DND-41 (cell line): ENCODE measurements around the gene FOXP1.

ENCODE experiments used
- ATAC-seq: fragments of 200-7000 bp; cut with Tn5 transposase; 3 replicates; pipeline ENCODE4 v1.9.1; 2021; ENCODE audit warnings: low read depth; ENCODE audit not compliant: insufficient read depth
- DNase-seq: peaks from one replicate; pipeline ENCODE4 v3.0.0-alpha.2; 2020
- H2AFZ ChIP-seq: 2 replicates; pipeline ENCODE4 v1.6.0; 2012; ENCODE audit warnings: low read depth, low read length
- H3K27ac ChIP-seq: 2 replicates; pipeline ENCODE4 v1.5.1; 2012; ENCODE audit warnings: low read length, inconsistent platforms
- H3K27me3 ChIP-seq: fragments of 200-600 bp; sonication (generic); 2 replicates; pipeline ENCODE4 v1.6.0; 2012; ENCODE audit warnings: low read length, mild to moderate bottlenecking, inconsistent platforms; ENCODE audit not compliant: insufficient read depth, poor library complexity
- H3K36me3 ChIP-seq: 2 replicates; pipeline ENCODE4 v1.5.1; 2012; ENCODE audit warnings: low read length, inconsistent platforms; ENCODE audit not compliant: insufficient read depth
- H3K4me1 ChIP-seq: 2 replicates; pipeline ENCODE4 v1.5.1; 2012; ENCODE audit warnings: mild to moderate bottlenecking, low read length; ENCODE audit not compliant: insufficient read depth
- H3K4me2 ChIP-seq: 2 replicates; pipeline ENCODE4 v1.6.0; 2012; ENCODE audit warnings: mild to moderate bottlenecking, moderate library complexity, low read length, inconsistent platforms; ENCODE audit not compliant: insufficient read depth
- H3K4me3 ChIP-seq, 2 experiments: fragments of 200-600 bp in 1 of 2; shearing (Covaris generic) in 1 of 2; 2 replicates each; pipeline ENCODE4 v1.5.1; 2012 to 2016; ENCODE audit warnings: inconsistent platforms in 2 of 2, low read length in 2 of 2, mild to moderate bottlenecking in 2 of 2, low read depth in 1 of 2, moderate library complexity in 1 of 2
- H3K79me2 ChIP-seq: 2 replicates; pipeline ENCODE4 v1.6.0; 2012; ENCODE audit warnings: low read length, inconsistent platforms; ENCODE audit not compliant: insufficient read depth
- H3K9ac ChIP-seq: 2 replicates; pipeline ENCODE4 v1.6.0; 2012; ENCODE audit warnings: low read depth, mild to moderate bottlenecking, inconsistent platforms, low read length, moderate library complexity
- H3K9me3 ChIP-seq: 2 replicates; pipeline ENCODE4 v1.5.1; 2012; ENCODE audit warnings: low read length, moderate library complexity, mild to moderate bottlenecking, inconsistent platforms; ENCODE audit not compliant: insufficient read depth, severe bottlenecking
- H4K20me1 ChIP-seq: 2 replicates; pipeline ENCODE4 v1.6.0; 2012; ENCODE audit warnings: low read length; ENCODE audit not compliant: insufficient read depth
- CTCF ChIP-seq: IDR thresholded peaks from 2 replicates; pipeline ENCODE4 v1.5.1; 2012; ENCODE audit warnings: borderline replicate concordance, low read length, moderate library complexity, mild to moderate bottlenecking; ENCODE audit not compliant: poor library complexity, severe bottlenecking; ENCODE audit errors: extremely low read depth
- EZH2 ChIP-seq: IDR thresholded peaks from 3 replicates; pipeline ENCODE4 v1.6.1; 2012; ENCODE audit warnings: borderline replicate concordance, low read depth, mild to moderate bottlenecking, moderate library complexity, low read length, inconsistent platforms; ENCODE audit not compliant: severe bottlenecking

Gene FOXP1

GRCh38 chr3:71309342-71309741 lies 274.2 kb downstream of the FOXP1 start:
- H3K9me3 ChIP-seq = no peaks in the 10 kb centered on the region
- peaks cover 18% of the 10 kb centered on the region for H3K4me1 ChIP-seq
- H3K27ac ChIP-seq = no peak overlapping the region
- no peak overlapping the region for H2AFZ ChIP-seq
- no peak overlapping the region for H3K4me3 ChIP-seq
- ATAC-seq (peak; percentile 89), DNase-seq (peak; percentile 56)
- H3K27me3 ChIP-seq = no peaks in the 10 kb centered on the region
- H3K79me2 ChIP-seq = peaks cover 2% of the 10 kb centered on the region; the same call in 1 of the 2 replicates
- H3K36me3 ChIP-seq = no peaks in the 10 kb centered on the region
- no peak for TF ChIP-seq EZH2
- TF ChIP-seq CTCF = no peak
- no peak overlapping the region for H3K4me2 ChIP-seq
- H4K20me1 ChIP-seq = peaks cover 3% of the 10 kb centered on the region; the same call in 1 of the 2 replicates
- H3K9ac ChIP-seq = no peak overlapping the region

- Histone ChIP-seq H2AFZ (no peak overlapping the region), H3K4me3 (no peak overlapping the region), H3K79me2 (peaks cover 2% of the 10 kb centered on the region; the same call in 1 of the 2 replicates), H3K4me1 (peaks cover 18% of the 10 kb centered on the region), H3K4me2 (no peak overlapping the region), H3K9me3 (no peaks in the 10 kb centered on the region), H3K27ac (no peak overlapping the region), H4K20me1 (peaks cover 3% of the 10 kb centered on the region; the same call in 1 of the 2 replicates), H3K9ac (no peak overlapping the region), H3K27me3 (no peaks in the 10 kb centered on the region), H3K36me3 (no peaks in the 10 kb centered on the region)
- ATAC-seq (no peak), DNase-seq (no peak)
- TF ChIP-seq CTCF (no peak), EZH2 (no peak)
These were observed 274.7 kb downstream of the FOXP1 start for GRCh38 chr3:71308836-71309235.

- TF ChIP-seq EZH2 (no peak), CTCF (no peak)
- H3K4me2 ChIP-seq = no peak overlapping the region
- no peak overlapping the region for H3K27ac ChIP-seq
- no peaks in the 10 kb centered on the region for H3K27me3 ChIP-seq
- no peak overlapping the region for H3K4me3 ChIP-seq
- peaks cover 3% of the 10 kb centered on the region; the same call in 1 of the 2 replicates for H4K20me1 ChIP-seq
- ATAC-seq (no peak), DNase-seq (no peak)
- no peak overlapping the region for H2AFZ ChIP-seq
- peaks cover 18% of the 10 kb centered on the region for H3K4me1 ChIP-seq
- H3K36me3 ChIP-seq = no peaks in the 10 kb centered on the region
- H3K9me3 ChIP-seq = no peaks in the 10 kb centered on the region
- no peaks in the 10 kb centered on the region; the same call in 1 of the 2 replicates for H3K79me2 ChIP-seq
- no peak overlapping the region for H3K9ac ChIP-seq
These were observed 275.4 kb downstream of the FOXP1 start for GRCh38 chr3:71307991-71308697.
